Endothelial cell of umbilical vein (primary cell): ENCODE measurements around the gene NENF.

Experiments
- CTCF ChIP-seq, 2 donors: IDR thresholded peaks; 1 replicate in 1 of 2; 2 replicates in 1 of 2; pipeline ENCODE4 v1.5.1; 2011; ENCODE audit warnings: low read length in 2 of 2, mild to moderate bottlenecking in 2 of 2, moderate library complexity in 2 of 2, control low read depth in 1 of 2, inconsistent platforms in 1 of 2, low read depth in 1 of 2; ENCODE audit not compliant: insufficient read depth in 1 of 2; ENCODE audit errors: extremely low read depth in 1 of 2
- EZH2 ChIP-seq: IDR thresholded peaks from 2 replicates; pipeline ENCODE4 v1.6.1; 2012; ENCODE audit warnings: borderline replicate concordance, low read depth, mild to moderate bottlenecking, moderate library complexity, low read length, inconsistent platforms; ENCODE audit not compliant: severe bottlenecking
- GATA2 ChIP-seq: IDR thresholded peaks from 2 replicates; pipeline ENCODE4 v1.7.0; 2011; ENCODE audit warnings: low read depth, mild to moderate bottlenecking, moderate library complexity, mixed read lengths, low read length; ENCODE audit not compliant: insufficient read length, insufficient read depth
- JUN ChIP-seq: IDR thresholded peaks from 2 replicates; pipeline ENCODE4 v1.6.1; 2011; ENCODE audit warnings: borderline replicate concordance, low read depth; ENCODE audit not compliant: insufficient read length, insufficient read depth
- MYC ChIP-seq: IDR thresholded peaks from one replicate; pipeline ENCODE4 v1.6.1; 2011; ENCODE audit warnings: mild to moderate bottlenecking, low read depth, low read length
- POLR2A ChIP-seq: IDR thresholded peaks from 2 replicates; pipeline ENCODE4 v1.6.1; 2012; ENCODE audit warnings: low read depth, mild to moderate bottlenecking, control low read depth, low read length
- POLR2AphosphoS5 ChIP-seq: IDR thresholded peaks from 2 replicates; pipeline ENCODE4 v1.6.1; 2012; ENCODE audit warnings: low read depth, mild to moderate bottlenecking, control low read depth, low read length, moderate library complexity; ENCODE audit not compliant: insufficient read depth
- TF ChIP-seq, protein P1 (sequence below): IDR thresholded peaks from 2 replicates; pipeline ENCODE4 v1.6.1; 2011; ENCODE audit not compliant: insufficient read depth, insufficient read length

DNA sequence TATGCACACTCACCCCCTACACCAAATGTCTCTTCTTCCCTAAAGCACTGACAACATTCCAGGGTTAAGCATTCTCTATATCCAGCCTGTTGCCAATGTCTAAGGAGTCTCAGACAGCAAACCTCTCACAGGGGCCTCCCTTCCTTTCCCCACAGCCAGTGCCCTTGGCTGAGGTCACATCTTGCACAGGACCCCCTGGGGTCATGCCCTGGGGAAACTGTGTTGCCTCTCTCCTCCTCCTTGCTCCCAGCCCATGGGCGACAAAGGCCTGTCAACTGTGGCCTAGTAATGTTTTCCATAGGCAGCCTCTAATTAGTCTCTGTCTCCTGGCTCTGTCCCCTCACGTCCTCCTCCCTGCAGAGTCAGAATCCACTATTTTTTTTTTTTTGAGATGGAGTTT is 54.6 kb downstream of the NENF start:
- TF ChIP-seq CTCF (IDR thresholded peaks at IDR 0.05; ENCODE audit: extremely low read depth in 1 of 2, insufficient read depth in 1 of 2, low read depth in 1 of 2, low read length in 2 of 2) (no peak), POLR2A (no peak), POLR2AphosphoS5 (no peak), EZH2 (no peak), MYC (no peak), JUN (no peak), GATA2 (no peak)
- TF ChIP-seq, protein P1, sequence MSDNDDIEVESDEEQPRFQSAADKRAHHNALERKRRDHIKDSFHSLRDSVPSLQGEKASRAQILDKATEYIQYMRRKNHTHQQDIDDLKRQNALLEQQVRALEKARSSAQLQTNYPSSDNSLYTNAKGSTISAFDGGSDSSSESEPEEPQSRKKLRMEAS, result no peak
